GM12891 (cell line): ENCODE results near the gene TMEM164.
A peak's percentile ranks its signal among the peaks of the same experiment; 100 is the strongest.

Source experiments
- DNase-seq: peaks from one replicate; pipeline ENCODE4 v3.0.0; 2011; ENCODE audit warnings: low spot score; ENCODE audit not compliant: insufficient read length
- FAIRE-seq: peaks from 2 replicates; lab custom pipeline; 2011; peaks lifted over from hg19 to GRCh38; lab: Jason Lieb, UNC
- PAX5 ChIP-seq: IDR thresholded peaks from 2 replicates; pipeline ENCODE4 v1.6.1; 2011; ENCODE audit warnings: low read length, moderate library complexity, mild to moderate bottlenecking; ENCODE audit not compliant: insufficient read depth, severe bottlenecking
- POLR2A ChIP-seq: IDR thresholded peaks from 2 replicates; pipeline ENCODE4 v1.6.1; 2011; ENCODE audit warnings: low read depth, low read length, control low read depth
- POLR2AphosphoS5 ChIP-seq: IDR thresholded peaks from 2 replicates; pipeline ENCODE4 v1.6.1; 2011; ENCODE audit warnings: low read depth, low read length, control low read depth
- POU2F2 ChIP-seq: IDR thresholded peaks from 2 replicates; pipeline ENCODE4 v1.6.1; 2011; ENCODE audit warnings: low read depth, mild to moderate bottlenecking, control low read depth, low read length, moderate library complexity
- SPI1 ChIP-seq: IDR thresholded peaks from 2 replicates; pipeline ENCODE4 v1.6.1; 2011; ENCODE audit warnings: low read depth, low read length, control low read depth
- TAF1 ChIP-seq: IDR thresholded peaks from 2 replicates; pipeline ENCODE4 v1.6.1; 2011; ENCODE audit warnings: low read depth, low read length, control low read depth

TMEM164 gene

GRCh38 chrX:110001740-110002299 is 1.1 kb upstream of the TMEM164 start:
- no peak for TF ChIP-seq POLR2A
- no peak for TF ChIP-seq PAX5
- no peak for TF ChIP-seq TAF1
- TF ChIP-seq POU2F2 = no peak
- no peak for TF ChIP-seq SPI1
- no peak for TF ChIP-seq POLR2AphosphoS5
- peak; percentile 41 for FAIRE-seq
- no peak for DNase-seq

GRCh38 chrX:110003167-110004156 is 548 bp downstream of the TMEM164 start:
- TF ChIP-seq PAX5 (no peak), POLR2AphosphoS5 (no peak), POLR2A (no peak), TAF1 (no peak), POU2F2 (no peak), SPI1 (no peak)
- DNase-seq (no peak), FAIRE-seq (peak; percentile 26)

GRCh38 chrX:110004215-110004614 is 1.3 kb downstream of the TMEM164 start:
- DNase-seq = no peak
- no peak for FAIRE-seq
- TF ChIP-seq POLR2A (no peak), POU2F2 (no peak), SPI1 (no peak), TAF1 (no peak), POLR2AphosphoS5 (no peak), PAX5 (no peak)

- FAIRE-seq = no peak
- no peak for DNase-seq
These were observed 1.9 kb downstream of the TMEM164 start for GRCh38 chrX:110004731-110005369.

GRCh38 chrX:110006161-110006560 is 3.2 kb downstream of the TMEM164 start:
- TF ChIP-seq PAX5 = no peak
- no peak for TF ChIP-seq POLR2A
- TF ChIP-seq POLR2AphosphoS5 = no peak
- no peak for TF ChIP-seq TAF1
- TF ChIP-seq SPI1 = no peak
- TF ChIP-seq POU2F2 = no peak
- DNase-seq (no peak), FAIRE-seq (no peak)

More at GRCh38 chrX:110004731-110005369, 1.9 kb downstream of the TMEM164 start:
- TF ChIP-seq POLR2A = no peak
- no peak for TF ChIP-seq SPI1
- TF ChIP-seq POLR2AphosphoS5 = no peak
- no peak for TF ChIP-seq POU2F2
- no peak for TF ChIP-seq TAF1
- no peak for TF ChIP-seq PAX5

- DNase-seq (no peak), FAIRE-seq (peak; percentile 31)
- TF ChIP-seq SPI1 = no peak
- no peak for TF ChIP-seq POU2F2
- no peak for TF ChIP-seq POLR2A
- TF ChIP-seq PAX5 = no peak
- TF ChIP-seq TAF1 = no peak
- TF ChIP-seq POLR2AphosphoS5 = no peak
These were observed 4.0 kb downstream of the TMEM164 start for GRCh38 chrX:110006821-110007375.

- FAIRE-seq (peak; percentile 62), DNase-seq (no peak)
- TF ChIP-seq SPI1 = peak; percentile 63
- TF ChIP-seq POLR2A = no peak
These were observed 5.2 kb downstream of the TMEM164 start for GRCh38 chrX:110008011-110008635.

GRCh38 chrX:110012818-110013485 is 10.0 kb downstream of the TMEM164 start:
- TF ChIP-seq POLR2AphosphoS5 (no peak), POLR2A (no peak), POU2F2 (no peak), SPI1 (no peak), PAX5 (no peak), TAF1 (no peak)
- FAIRE-seq (no peak), DNase-seq (no peak)

GRCh38 chrX:110013968-110014367 is 11.1 kb downstream of the TMEM164 start:
- no peak for TF ChIP-seq PAX5
- TF ChIP-seq SPI1 = no peak
- no peak for TF ChIP-seq TAF1
- no peak for TF ChIP-seq POLR2AphosphoS5
- TF ChIP-seq POU2F2 = no peak
- TF ChIP-seq POLR2A = no peak
- FAIRE-seq = no peak
- no peak for DNase-seq
